Glomerular visceral epithelial cell (primary cell): ENCODE measurements around the gene C11orf65.
A peak's percentile ranks its signal among the peaks of the same experiment; 100 is the strongest.
"Not testable (repeated sequence)": the region's sequence is repeated elsewhere in the genome, so short reads cannot be mapped to it uniquely, and the experiment has no call there.

Source experiments
- DNase-seq: peaks from one replicate; pipeline ENCODE4 v3.0.0-alpha.2; 2016; ENCODE audit errors: extremely low spot score

The C11orf65 gene

DNA sequence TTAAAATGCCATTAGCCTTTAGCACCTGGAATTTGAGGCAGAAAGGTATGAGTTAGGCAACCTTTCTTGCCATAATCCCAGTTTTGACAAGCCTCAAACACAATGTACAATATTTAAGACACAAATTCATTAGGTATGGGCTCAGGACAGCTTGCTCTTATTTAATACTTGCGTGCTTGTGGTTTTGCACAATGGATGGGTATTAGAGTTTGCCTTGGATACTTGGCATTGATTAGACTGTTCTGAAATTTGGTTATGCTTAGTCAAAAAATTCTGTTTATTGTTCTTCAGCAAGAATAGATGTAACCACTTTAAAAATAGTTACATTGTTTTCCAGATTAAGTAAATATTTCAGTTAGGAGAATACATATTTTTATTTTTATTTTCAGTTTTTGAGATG lies 5.4 kb upstream of the C11orf65 start:
- no peak for DNase-seq

- DNase-seq: no peak
Measured at GRCh38 chr11:108468478-108468864, 1.1 kb upstream of the C11orf65 start.

- DNase-seq: no peak
Measured at GRCh38 chr11:108466405-108466804, 924 bp downstream of the C11orf65 start.

DNA sequence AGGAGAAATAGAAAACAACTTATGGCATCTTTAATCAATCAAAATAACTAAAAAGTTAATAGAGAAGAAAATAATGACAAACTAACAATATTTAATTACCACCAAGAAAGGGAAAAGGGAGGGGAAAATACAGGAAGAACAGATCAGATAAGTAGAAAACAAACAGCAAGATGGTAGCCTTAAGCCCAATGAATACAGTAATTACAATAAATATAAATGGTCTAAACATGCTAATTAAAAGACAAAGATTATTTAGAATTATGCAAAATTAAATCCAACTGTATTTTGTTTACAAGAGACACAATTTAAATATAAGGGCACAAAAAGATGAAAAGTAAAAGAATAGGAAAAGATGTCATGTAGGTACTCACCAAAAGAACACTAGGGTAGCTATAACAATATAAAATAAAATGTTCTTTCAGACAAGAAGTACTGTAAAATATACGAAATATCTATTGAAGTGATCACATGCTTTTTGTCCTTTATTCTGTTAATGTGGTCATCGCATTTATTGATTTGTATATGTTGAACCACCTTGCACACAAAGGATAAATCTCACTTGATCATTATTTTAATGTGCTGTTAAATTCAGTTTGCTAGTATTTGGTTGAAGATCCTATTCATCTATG lies 14.0 kb downstream of the C11orf65 start:
- DNase-seq: no peak

DNA sequence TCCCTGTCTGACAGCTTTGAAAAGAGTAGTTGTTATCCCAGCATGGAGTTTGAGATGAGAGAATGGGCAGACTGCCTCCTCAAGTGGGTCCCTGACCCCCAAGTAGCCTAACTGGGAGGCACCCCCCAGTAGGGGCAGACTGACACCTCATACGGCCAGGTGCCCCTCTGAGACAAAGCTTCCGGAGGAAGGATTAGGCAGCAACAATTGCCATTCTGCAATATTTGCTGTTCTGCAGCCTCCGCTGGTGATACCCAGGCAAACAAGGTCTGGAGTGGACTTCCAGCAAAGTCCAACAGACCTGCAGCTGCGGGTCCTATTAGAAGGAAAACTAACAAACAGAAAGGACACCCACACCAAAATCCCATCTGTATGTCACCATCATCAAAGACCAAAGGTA lies 25.9 kb downstream of the C11orf65 start:
- not testable (repeated sequence) for DNase-seq

- DNase-seq: no peak
Measured at GRCh38 chr11:108436594-108436993, 30.7 kb downstream of the C11orf65 start.

GRCh38 chr11:108435066-108435465 lies 32.3 kb downstream of the C11orf65 start:
- DNase-seq: no peak

GRCh38 chr11:108432783-108433182 lies 34.5 kb downstream of the C11orf65 start:
- DNase-seq: peak; percentile 38

- DNase-seq: no peak
Measured at GRCh38 chr11:108431997-108432396, 35.3 kb downstream of the C11orf65 start.

DNA sequence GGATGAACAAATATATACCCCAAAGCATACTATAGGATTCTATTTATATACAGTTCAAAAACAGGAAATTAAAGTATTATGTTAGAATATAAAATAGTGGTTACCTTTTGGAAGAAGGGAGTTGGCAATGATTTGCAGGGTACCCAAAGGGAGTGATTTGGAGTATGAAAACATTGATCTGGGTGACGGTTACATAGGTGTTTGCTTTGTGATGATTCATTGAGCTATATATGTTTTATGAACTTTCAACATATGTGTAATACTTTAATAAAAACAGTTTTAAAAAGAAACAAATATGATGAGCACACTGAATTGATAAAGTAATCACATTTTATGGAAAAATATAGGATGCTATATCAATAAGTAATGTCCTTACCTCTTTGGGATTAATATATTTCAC lies 36.0 kb downstream of the C11orf65 start:
- no peak for DNase-seq

DNA sequence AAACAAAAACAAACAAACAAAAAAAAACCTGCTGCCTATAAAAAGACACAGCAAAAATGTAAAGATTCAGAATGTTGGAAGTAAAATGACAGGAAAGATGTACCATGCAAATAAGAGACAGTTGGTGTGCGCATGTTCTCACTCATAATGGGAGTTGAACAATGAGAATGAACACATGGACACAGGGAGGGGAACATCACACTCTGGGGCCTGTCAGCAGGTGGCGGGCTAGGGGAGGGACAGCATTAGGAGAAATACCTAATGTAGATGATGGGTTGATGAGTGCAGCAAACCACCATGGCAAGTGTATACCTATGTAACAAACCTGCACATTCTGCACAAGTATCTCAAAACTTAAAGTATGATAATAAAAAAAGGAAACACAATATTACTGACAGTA lies 49.8 kb downstream of the C11orf65 start:
- not testable (repeated sequence) for DNase-seq

DNA sequence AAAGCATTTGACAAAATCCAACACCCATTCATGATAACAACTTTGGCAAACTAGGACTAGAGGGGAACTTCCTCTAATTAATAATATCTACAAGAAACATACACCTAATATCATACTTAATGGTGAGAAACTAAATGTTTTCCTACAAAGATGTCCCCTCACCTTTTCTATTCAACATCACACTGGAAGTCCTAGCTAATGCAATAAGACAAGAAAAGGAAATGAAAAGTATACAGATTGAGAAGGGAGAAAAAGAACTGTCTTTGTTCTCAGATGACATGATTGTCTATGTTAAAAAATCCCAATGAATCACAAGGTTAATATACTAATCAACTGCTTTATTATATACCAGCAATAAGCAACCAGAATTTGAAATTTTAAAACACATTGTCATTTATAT lies 52.4 kb downstream of the C11orf65 start:
- no peak for DNase-seq

- DNase-seq: peak; percentile 34
Measured at GRCh38 chr11:108405706-108406105, 61.6 kb downstream of the C11orf65 start.

- no peak for DNase-seq
Measured at GRCh38 chr11:108403052-108403451, 64.3 kb downstream of the C11orf65 start.

DNA sequence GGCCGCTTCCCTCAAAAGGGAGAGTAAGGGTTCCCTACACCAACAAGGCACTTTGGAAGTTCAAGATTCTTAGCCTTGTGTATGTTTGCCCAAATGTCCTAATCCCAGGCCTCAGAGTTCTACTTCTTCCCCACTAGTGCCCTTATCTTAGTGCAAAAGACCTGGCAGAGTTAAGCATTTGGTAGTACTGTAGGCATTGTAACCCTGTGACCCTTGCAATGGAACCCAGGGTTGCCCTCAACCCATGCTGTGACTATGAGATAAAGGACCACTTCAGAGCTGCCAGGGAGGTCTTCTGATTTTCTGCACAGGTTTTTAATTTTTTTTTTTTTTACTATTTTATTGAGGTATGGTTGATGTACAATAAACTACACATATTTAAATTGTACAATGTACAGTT lies 65.1 kb downstream of the C11orf65 start:
- DNase-seq: no peak

- no peak for DNase-seq
Measured at GRCh38 chr11:108398439-108398838, 68.9 kb downstream of the C11orf65 start.

- not testable (repeated sequence) for DNase-seq
Measured at GRCh38 chr11:108396672-108397071, 70.7 kb downstream of the C11orf65 start.

GRCh38 chr11:108394744-108395284 lies 72.5 kb downstream of the C11orf65 start:
- no peak for DNase-seq

- DNase-seq: no peak
Measured at GRCh38 chr11:108393046-108393445, 74.3 kb downstream of the C11orf65 start.

GRCh38 chr11:108392353-108392752 lies 75.0 kb downstream of the C11orf65 start:
- DNase-seq: no peak

DNA sequence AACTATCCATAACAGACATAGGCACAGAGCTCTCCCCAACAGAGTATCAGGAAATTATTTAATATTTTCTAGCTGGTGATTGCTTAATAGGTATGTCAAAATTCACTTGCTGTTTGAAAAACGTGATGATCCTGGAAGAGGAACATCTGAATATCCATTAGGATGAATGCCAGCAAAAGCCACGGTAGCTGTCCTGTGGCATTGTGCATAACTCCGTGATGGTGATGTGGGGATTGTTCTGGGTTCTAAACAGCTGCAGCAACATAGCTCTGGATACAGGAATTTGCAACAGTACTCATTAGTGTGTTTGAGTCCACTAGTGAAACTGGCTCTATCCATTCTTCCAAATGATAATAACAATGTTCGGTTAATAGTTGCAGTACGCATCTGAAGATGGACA lies 78.8 kb downstream of the C11orf65 start:
- no peak for DNase-seq

DNA sequence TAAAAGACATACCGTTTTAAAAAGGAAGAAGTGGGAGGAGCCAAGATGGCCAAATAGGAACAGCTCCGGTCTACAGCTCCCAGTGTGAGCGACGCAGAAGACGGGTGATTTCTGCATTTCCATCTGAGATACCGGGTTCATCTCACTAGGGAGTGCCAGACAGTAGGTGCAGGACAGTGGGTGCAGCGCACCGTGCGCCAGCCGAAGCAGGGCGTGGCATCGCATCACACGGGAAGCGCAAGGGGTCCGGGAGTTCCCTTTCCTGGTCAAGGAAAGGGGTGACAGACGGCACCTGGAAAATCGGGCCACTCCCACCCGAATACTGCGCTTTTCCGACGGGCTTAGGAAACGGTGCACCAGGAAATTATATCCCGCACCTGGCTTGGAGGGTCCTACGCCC lies 93.8 kb downstream of the C11orf65 start:
- DNase-seq: not testable (repeated sequence)

DNA sequence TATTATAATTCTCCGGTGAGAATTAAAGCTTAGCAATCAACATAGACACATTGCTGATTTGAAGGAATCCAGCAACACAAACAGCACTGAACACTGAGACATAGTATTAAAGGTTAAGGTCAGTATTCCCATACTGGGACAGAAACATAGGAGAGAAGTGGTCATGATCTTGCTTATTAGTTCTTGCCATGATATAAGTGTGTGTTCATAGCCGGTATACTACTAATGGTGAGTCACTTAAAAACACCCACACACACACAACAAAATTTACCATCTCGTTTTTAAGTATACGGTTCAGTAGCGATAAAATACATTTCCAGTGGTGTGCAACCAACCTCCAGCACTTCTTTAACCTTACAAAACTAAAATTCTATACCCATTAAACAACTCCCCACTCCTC lies 96.3 kb downstream of the C11orf65 start:
- no peak for DNase-seq

DNA sequence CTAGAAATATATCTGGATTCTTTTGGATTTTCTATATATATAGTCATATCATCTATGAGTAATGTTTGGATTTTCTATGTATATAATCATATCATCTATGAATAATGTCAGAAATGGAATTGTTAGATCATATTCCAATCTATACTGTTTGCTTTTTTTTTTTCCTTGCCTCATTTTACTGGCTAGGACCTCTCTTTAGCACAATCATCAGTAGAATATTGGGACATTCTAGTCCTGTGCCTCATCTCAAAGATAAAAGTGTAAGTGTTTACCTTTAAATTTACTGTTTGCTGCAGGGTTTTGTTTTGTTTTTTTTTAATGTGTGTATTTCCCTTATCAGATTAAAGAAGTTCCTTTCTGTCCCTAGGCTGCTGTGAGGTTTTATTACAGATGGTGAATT lies 97.0 kb downstream of the C11orf65 start:
- no peak for DNase-seq
